Sigmoid colon (tissue), 7 donors: ENCODE data around the gene ENGASE. TPM values are rescaled to one million over a fixed set of nuclear protein-coding genes. Genes with fewer than 3 reads are reported as not detected.
"Not testable (repeated sequence)": the region's sequence is repeated elsewhere in the genome, so short reads cannot be mapped to it uniquely, and the experiment has no call there.

Source experiments
- DNase-seq: peaks from one replicate; pipeline ENCODE4 v3.0.0-alpha.2; 2019
- H3K27ac ChIP-seq, 4 donors: fragments of 200-600 bp; sonication (generic); one replicate each; pipeline ENCODE4 v1.5.1; 2016 to 2019; ENCODE audit warnings: mild to moderate bottlenecking in 1 of 4
- H3K27me3 ChIP-seq, 3 donors: fragments of 200-600 bp; sonication (generic); one replicate each; pipeline ENCODE4 v1.5.1; 2019; ENCODE audit warnings: mild to moderate bottlenecking in 1 of 3
- H3K36me3 ChIP-seq, 4 donors: fragments of 200-600 bp; sonication (generic); one replicate each; pipeline ENCODE4 v1.5.1; 2016 to 2019
- H3K4me1 ChIP-seq, 4 donors: fragments of 200-600 bp; sonication (generic); one replicate each; pipeline ENCODE4 v1.5.1; 2017 to 2019
- H3K4me3 ChIP-seq, 4 donors: fragments of 200-600 bp; sonication (generic); one replicate each; pipeline ENCODE4 v1.5.1; 2017 to 2019; ENCODE audit warnings: mild to moderate bottlenecking in 2 of 4, moderate library complexity in 1 of 4
- H3K9me3 ChIP-seq, 4 donors: fragments of 200-600 bp in 3 of 4; sonication (generic) in 3 of 4; one replicate each; pipeline versions ENCODE4 v1.5.1 to v1.6.1; 2013 to 2019
- EP300 ChIP-seq, 4 donors: sonication (generic); formaldehyde crosslinking; IDR thresholded peaks; one replicate each; pipeline ENCODE4 v1.6.1; 2017; ENCODE audit warnings: antibody characterized with exemption in 4 of 4
- POLR2A ChIP-seq, 2 donors: fragments of 450-650 bp; IDR thresholded peaks; one replicate each; pipeline ENCODE4 v1.6.1; 2016; ENCODE audit warnings: antibody characterized with exemption in 2 of 2, mild to moderate bottlenecking in 2 of 2, moderate library complexity in 2 of 2
- POLR2AphosphoS5 ChIP-seq, 4 donors: sonication (generic); formaldehyde crosslinking; IDR thresholded peaks; one replicate each; pipeline ENCODE4 v1.6.1; 2017; ENCODE audit warnings: antibody characterized with exemption in 4 of 4
- WGBS, 2 donors: extraction: QIAGEN DNeasy Blood & Tissue Kit; methylation state at CpG; one replicate each; pipeline ENCODE4 v1.1.7; 2013; 5-methylcytosine and 5-hydroxymethylcytosine counted together
- intact Hi-C: fragments of 100-400 bp; cut with DNase I; formaldehyde crosslinking; loops from one replicate; pipeline ENCODE4 v1.15.1; 2023
- polyA plus RNA-seq, 3 donors: library from polyadenylated mRNA; stranded (reverse); fragments of 200-250 nt; gene quantifications; one replicate each; pipeline ENCODE4 v1.2.3, GENCODE V29; 2013
- total RNA-seq, 4 donors: library from RNA; depleted of rRNA; stranded (reverse); fragments of >200 nt; gene quantifications; one replicate each; pipeline ENCODE4 v1.1.0, GENCODE V29; 2016
- TF ChIP-seq, protein P1 (sequence below), 4 experiments: fragments of 450-650 bp in 3 of 4; fragments of 200-600 bp in 1 of 4; IDR thresholded peaks; one replicate each; pipeline ENCODE4 v1.5.1; 2016 to 2019; ENCODE audit warnings: antibody characterized with exemption in 4 of 4, mild to moderate bottlenecking in 3 of 4, moderate library complexity in 2 of 4
- donor health status: healthy with polysubstance abuse.
- donor health status: Bipolar disorder and iron deficiency.
- donor health status: healthy.

The ENGASE gene
- total and polyA plus RNA-seq, 7 donors, result 7.2 to 55.9 (median 14.3) TPM

DNA sequence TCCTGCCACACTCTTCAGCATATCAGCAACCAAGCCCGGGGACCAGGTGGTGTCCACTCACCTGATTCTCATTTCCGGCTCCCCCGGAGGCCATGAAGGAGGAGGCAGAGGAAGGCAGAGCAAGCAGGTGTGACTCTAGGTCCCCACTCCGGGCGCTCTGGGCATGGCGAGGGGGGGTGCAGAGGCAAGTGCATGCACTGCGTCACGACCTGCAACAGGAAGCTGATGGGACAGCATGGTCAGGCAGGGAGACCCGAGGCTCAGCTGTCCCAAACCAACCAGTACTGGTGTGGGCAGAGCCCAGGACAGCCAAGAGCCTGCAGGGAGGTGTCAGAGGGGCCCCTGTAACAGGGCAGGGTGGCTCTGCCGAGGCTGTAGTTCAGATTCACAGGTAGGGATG lies 2.1 kb upstream of the ENGASE start:
- DNase-seq, result peak; percentile 62
- H3K27me3 ChIP-seq, result no peaks in the 10 kb centered on the region
- H3K9me3 ChIP-seq, result no peaks in the 10 kb centered on the region
- H3K36me3 ChIP-seq, result peaks cover 0 to under 1% (median 0%) of the 10 kb centered on the region in 4 donors
- peaks cover 0 to 25% (median 20%) of the 10 kb centered on the region in 4 donors for H3K4me1 ChIP-seq
- TF ChIP-seq, protein P1, sequence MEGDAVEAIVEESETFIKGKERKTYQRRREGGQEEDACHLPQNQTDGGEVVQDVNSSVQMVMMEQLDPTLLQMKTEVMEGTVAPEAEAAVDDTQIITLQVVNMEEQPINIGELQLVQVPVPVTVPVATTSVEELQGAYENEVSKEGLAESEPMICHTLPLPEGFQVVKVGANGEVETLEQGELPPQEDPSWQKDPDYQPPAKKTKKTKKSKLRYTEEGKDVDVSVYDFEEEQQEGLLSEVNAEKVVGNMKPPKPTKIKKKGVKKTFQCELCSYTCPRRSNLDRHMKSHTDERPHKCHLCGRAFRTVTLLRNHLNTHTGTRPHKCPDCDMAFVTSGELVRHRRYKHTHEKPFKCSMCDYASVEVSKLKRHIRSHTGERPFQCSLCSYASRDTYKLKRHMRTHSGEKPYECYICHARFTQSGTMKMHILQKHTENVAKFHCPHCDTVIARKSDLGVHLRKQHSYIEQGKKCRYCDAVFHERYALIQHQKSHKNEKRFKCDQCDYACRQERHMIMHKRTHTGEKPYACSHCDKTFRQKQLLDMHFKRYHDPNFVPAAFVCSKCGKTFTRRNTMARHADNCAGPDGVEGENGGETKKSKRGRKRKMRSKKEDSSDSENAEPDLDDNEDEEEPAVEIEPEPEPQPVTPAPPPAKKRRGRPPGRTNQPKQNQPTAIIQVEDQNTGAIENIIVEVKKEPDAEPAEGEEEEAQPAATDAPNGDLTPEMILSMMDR (IDR thresholded peaks at IDR 0.05), result no peak
- TF ChIP-seq POLR2A (IDR thresholded peaks at IDR 0.05) (no peak), POLR2AphosphoS5 (IDR thresholded peaks at IDR 0.05) (no peak), EP300 (IDR thresholded peaks at IDR 0.05) (no peak)
- intact Hi-C loops, result no loop called here
- no peak overlapping the region for H3K4me3 ChIP-seq
- H3K27ac ChIP-seq, result no peak overlapping the region
- WGBS, 2 donors, result 48 to 81% methylated on average over 10 of the region's 10 CpGs

DNA sequence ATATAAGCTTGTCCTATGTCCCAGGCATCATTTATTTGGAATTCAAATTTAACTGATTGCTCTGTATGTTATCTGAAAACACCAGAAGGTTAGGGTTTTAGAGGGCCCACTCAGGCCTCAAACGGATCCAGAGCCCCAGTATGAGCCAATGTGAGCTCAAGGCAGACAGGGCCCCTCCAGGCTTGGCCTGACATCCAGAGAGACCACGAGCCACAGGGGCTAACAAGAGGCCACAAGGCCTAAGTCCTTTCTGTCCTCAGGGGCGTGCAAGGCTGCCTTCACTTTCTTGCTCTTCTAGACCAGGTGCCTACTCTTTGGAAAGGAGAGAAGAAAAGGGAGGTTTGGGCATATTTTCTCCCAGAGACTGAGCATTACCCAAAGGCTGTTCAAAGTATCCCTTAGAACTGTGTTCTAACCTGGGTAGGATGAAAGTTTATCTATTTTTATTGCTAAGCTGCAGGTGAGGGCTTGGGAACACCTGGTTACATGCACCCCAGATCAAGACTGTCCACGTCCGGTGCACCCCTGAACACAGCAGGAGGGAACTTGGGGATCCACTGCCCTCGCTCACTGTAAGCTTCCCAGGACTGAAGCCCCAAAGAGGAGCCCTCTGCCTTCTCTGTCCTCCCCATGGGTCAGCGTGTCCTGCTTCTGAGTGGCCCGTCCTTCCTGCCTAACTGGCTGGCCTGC lies 1.5 kb upstream of the ENGASE start:
- no peak overlapping the region for H3K27ac ChIP-seq
- no peaks in the 10 kb centered on the region for H3K9me3 ChIP-seq
- peaks cover 0 to 7% (median 0%) of the 10 kb centered on the region in 4 donors for H3K36me3 ChIP-seq
- H3K4me1 ChIP-seq, result peaks cover 0 to 25% (median 20%) of the 10 kb centered on the region in 4 donors
- peak; percentile 37 for DNase-seq
- intact Hi-C loops, result no loop called here
- WGBS, 2 donors, result 27 to 71% methylated on average over 8 of the region's 8 CpGs
- no peak overlapping the region for H3K4me3 ChIP-seq
- no peak for TF ChIP-seq POLR2AphosphoS5 (IDR thresholded peaks at IDR 0.05)
- no peaks in the 10 kb centered on the region for H3K27me3 ChIP-seq

DNA sequence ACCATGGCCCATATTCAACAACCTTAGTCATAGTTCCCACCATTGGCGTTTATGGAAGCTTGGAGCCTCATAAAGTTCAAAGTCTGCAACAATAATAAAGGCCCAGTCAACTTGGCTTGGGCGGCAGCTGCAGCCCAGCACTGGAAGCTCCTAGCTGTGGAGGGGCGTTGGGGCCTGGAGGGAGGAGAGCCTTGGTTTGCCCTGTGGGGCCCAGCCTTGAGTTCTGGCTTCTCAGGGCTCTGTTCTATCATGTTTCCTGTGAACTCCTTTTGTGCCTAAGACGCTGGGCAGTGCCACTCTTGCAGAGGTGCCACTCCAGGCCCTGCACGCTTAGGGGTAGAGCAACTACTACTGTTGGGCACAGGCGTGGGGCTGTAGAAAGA lies 927 bp upstream of the ENGASE start:
- no peaks in the 10 kb centered on the region for H3K9me3 ChIP-seq
- no peaks in the 10 kb centered on the region for H3K27me3 ChIP-seq
- TF ChIP-seq POLR2A (IDR thresholded peaks at IDR 0.05) (no peak), POLR2AphosphoS5 (IDR thresholded peaks at IDR 0.05) (no peak), EP300 (IDR thresholded peaks at IDR 0.05) (no peak)
- TF ChIP-seq, protein P1 (IDR thresholded peaks at IDR 0.05), result no peak
- H3K4me3 ChIP-seq, result no peak overlapping the region
- peaks cover 0 to 25% (median 20%) of the 10 kb centered on the region in 4 donors for H3K4me1 ChIP-seq
- WGBS, 2 donors, result 29 to 82% methylated on average over 6 of the region's 6 CpGs
- peak overlapping the region in 3 of 4 donors; percentile 84 to 92 (median 92) for H3K27ac ChIP-seq
- H3K36me3 ChIP-seq, result peaks cover 0 to 12% (median 2%) of the 10 kb centered on the region in 4 donors
- intact Hi-C loops, result no loop called here
- peak; percentile 60 for DNase-seq

DNA sequence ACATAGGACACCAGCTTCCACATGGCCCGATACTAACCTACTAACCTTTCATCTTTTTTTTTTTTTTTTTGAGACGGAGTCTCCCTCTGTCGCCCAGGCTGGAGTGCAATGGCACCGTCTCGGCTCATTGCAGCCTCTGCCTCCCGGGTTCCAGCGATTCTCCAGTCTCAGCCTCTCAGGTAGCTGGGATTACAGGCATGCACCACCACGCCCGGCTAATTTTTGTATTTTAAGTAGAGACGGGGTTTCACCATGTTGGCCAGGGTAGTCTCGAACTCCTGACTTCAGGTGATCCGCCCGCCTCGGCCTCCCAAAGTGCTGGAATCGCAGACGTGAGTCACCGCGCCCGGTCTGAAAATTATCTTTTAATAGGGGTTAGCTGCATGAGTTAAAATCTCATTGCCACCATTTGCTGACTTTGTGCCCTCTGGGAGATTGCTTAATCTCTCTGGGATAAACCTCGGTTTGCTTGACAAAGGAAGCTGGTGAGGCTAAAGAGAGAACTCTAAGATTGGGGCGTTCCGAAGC lies 439 bp upstream of the ENGASE start:
- Histone ChIP-seq H3K27ac (peak overlapping the region; percentile 83 to 92 (median 88)), H3K36me3 (peaks cover 0 to 17% (median 6%) of the 10 kb centered on the region in 4 donors), H3K4me3 (peak overlapping the region in 3 of 4 donors; percentile 90 to 94 (median 94)), H3K4me1 (peaks cover 0 to 25% (median 20%) of the 10 kb centered on the region in 4 donors)
- H3K9me3 ChIP-seq, DNase-seq, intact Hi-C loops, H3K27me3 ChIP-seq: not testable (repeated sequence)
- whole genome bisulfite sequencing, 2 donors, result 19 to 61% methylated on average over 22 of the region's 22 CpGs
- TF ChIP-seq POLR2AphosphoS5 (IDR thresholded peaks at IDR 0.05) (peak in 1 of 4 donors; percentile 22), POLR2A (IDR thresholded peaks at IDR 0.05) (peak in 1 of 2 donors; percentile 29)

DNA sequence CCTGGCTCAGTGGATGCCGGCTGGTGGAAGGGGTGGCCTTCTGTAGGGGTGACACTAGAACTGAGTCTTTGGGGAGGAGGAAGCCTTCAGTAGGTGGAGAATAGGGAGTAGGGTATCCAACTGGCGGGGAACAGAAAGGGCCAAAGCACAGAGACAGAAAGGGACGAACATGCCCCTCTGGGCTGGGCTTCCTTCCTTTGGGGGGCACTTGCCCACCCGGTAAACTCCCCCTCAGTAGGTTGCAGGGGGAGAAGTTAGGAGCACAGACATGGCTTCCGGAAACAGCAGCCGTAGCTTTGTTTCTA lies 774 bp downstream of the ENGASE start:
- Histone ChIP-seq H3K36me3 (peaks cover 0 to 29% (median 12%) of the 10 kb centered on the region in 4 donors), H3K27ac (peak overlapping the region; percentile 83 to 92 (median 88)), H3K9me3 (no peaks in the 10 kb centered on the region), H3K27me3 (no peaks in the 10 kb centered on the region), H3K4me1 (peaks cover 0 to 25% (median 20%) of the 10 kb centered on the region in 4 donors), H3K4me3 (peak overlapping the region; percentile 54 to 94 (median 92))
- TF ChIP-seq POLR2AphosphoS5 (IDR thresholded peaks at IDR 0.05), result peak in 1 of 4 donors; percentile 13
- TF ChIP-seq, protein P1 (IDR thresholded peaks at IDR 0.05), result no peak
- no peak for DNase-seq
- intact Hi-C loops, result loop anchor here (5.0 kb wide), 1 partner anchor 53 kb away; the partner anchor contains the start of gene C1QTNF1
- 2 to 7% methylated on average over 6 of the region's 6 CpGs for WGBS, 2 donors
